ENCODE results near the gene CKAP2L. TPM values are rescaled to one million over a fixed set of nuclear protein-coding genes. Genes with fewer than 3 reads are reported as not detected.

The CKAP2L gene
- total and polyA plus RNA-seq, 9 of the 15 experiments (the other 6 are each of a cell fraction or from before 2014, with no cell fraction given): 10.4 to 21.9 (median 14.2) TPM

DNA sequence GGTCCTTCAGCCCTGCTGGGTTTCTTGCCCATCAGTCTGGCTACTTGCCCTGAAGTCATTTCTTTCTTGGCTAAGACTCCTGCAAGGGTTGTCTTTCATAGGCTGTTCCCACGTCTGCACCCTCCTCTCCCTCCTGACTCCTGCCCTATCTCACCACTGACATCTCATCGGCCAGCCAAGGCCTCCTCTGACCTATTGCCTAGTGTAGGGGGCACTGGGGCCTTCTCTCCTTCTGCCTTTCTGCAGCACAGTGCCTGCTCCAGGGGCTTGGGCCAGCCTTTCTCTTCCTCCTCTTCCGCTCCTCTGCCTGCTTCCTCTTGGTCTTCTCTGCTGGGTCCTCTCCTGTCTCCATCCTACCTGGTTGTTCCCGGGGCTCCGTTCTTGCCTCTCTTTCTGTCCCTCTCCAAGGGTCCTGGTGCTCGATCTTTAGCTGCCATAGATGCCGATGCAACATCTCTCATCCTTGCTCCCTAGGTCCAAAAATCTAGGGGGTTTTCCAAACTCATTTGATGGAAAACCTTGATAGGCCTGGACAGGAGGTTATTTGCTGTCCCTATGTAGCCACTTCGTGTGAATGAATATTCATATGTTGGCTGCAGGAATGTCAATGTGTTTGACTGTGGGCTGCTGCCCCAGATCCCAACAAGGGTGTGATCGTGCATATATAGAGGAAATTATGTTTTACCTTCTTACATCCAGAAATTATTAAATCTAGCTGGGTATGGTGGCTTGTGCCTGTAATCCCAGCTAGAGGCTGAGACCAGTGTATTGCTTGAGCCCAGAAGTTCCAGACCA, 53.3 kb downstream of the CKAP2L start (continued):
- TF ChIP-seq, protein P1, sequence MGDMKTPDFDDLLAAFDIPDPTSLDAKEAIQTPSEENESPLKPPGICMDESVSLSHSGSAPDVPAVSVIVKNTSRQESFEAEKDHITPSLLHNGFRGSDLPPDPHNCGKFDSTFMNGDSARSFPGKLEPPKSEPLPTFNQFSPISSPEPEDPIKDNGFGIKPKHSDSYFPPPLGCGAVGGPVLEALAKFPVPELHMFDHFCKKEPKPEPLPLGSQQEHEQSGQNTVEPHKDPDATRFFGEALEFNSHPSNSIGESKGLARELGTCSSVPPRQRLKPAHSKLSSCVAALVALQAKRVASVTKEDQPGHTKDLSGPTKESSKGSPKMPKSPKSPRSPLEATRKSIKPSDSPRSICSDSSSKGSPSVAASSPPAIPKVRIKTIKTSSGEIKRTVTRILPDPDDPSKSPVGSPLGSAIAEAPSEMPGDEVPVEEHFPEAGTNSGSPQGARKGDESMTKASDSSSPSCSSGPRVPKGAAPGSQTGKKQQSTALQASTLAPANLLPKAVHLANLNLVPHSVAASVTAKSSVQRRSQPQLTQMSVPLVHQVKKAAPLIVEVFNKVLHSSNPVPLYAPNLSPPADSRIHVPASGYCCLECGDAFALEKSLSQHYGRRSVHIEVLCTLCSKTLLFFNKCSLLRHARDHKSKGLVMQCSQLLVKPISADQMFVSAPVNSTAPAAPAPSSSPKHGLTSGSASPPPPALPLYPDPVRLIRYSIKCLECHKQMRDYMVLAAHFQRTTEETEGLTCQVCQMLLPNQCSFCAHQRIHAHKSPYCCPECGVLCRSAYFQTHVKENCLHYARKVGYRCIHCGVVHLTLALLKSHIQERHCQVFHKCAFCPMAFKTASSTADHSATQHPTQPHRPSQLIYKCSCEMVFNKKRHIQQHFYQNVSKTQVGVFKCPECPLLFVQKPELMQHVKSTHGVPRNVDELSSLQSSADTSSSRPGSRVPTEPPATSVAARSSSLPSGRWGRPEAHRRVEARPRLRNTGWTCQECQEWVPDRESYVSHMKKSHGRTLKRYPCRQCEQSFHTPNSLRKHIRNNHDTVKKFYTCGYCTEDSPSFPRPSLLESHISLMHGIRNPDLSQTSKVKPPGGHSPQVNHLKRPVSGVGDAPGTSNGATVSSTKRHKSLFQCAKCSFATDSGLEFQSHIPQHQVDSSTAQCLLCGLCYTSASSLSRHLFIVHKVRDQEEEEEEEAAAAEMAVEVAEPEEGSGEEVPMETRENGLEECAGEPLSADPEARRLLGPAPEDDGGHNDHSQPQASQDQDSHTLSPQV (IDR thresholded peaks at IDR 0.05): no peak
- no peak for TF ChIP-seq ZNF41 (CRISPR knock-in tag; conservative IDR thresholded peaks at IDR 0.05)
- TF ChIP-seq ZNF121 (CRISPR knock-in tag; conservative IDR thresholded peaks at IDR 0.05): no peak
- TF ChIP-seq, protein P2, sequence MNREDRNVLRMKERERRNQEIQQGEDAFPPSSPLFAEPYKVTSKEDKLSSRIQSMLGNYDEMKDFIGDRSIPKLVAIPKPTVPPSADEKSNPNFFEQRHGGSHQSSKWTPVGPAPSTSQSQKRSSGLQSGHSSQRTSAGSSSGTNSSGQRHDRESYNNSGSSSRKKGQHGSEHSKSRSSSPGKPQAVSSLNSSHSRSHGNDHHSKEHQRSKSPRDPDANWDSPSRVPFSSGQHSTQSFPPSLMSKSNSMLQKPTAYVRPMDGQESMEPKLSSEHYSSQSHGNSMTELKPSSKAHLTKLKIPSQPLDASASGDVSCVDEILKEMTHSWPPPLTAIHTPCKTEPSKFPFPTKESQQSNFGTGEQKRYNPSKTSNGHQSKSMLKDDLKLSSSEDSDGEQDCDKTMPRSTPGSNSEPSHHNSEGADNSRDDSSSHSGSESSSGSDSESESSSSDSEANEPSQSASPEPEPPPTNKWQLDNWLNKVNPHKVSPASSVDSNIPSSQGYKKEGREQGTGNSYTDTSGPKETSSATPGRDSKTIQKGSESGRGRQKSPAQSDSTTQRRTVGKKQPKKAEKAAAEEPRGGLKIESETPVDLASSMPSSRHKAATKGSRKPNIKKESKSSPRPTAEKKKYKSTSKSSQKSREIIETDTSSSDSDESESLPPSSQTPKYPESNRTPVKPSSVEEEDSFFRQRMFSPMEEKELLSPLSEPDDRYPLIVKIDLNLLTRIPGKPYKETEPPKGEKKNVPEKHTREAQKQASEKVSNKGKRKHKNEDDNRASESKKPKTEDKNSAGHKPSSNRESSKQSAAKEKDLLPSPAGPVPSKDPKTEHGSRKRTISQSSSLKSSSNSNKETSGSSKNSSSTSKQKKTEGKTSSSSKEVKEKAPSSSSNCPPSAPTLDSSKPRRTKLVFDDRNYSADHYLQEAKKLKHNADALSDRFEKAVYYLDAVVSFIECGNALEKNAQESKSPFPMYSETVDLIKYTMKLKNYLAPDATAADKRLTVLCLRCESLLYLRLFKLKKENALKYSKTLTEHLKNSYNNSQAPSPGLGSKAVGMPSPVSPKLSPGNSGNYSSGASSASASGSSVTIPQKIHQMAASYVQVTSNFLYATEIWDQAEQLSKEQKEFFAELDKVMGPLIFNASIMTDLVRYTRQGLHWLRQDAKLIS (CRISPR knock-in tag; IDR thresholded peaks at IDR 0.05): no peak
- TF ChIP-seq, protein P3, sequence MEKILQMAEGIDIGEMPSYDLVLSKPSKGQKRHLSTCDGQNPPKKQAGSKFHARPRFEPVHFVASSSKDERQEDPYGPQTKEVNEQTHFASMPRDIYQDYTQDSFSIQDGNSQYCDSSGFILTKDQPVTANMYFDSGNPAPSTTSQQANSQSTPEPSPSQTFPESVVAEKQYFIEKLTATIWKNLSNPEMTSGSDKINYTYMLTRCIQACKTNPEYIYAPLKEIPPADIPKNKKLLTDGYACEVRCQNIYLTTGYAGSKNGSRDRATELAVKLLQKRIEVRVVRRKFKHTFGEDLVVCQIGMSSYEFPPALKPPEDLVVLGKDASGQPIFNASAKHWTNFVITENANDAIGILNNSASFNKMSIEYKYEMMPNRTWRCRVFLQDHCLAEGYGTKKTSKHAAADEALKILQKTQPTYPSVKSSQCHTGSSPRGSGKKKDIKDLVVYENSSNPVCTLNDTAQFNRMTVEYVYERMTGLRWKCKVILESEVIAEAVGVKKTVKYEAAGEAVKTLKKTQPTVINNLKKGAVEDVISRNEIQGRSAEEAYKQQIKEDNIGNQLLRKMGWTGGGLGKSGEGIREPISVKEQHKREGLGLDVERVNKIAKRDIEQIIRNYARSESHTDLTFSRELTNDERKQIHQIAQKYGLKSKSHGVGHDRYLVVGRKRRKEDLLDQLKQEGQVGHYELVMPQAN (IDR thresholded peaks at IDR 0.05; ENCODE audit: borderline replicate concordance): no peak
